Type B pancreatic cell (in vitro differentiated cells): Measurements from ENCODE around the gene APOA4. TPM values are rescaled to one million over a fixed set of nuclear protein-coding genes. Genes with fewer than 3 reads are reported as not detected.

ENCODE experiments used
- DNase-seq: peaks from one replicate; pipeline ENCODE4 v3.0.0; 2021; ENCODE audit warnings: mixed read lengths; ENCODE audit not compliant: unreplicated experiment; ENCODE audit errors: extremely low spot score
- H3K27ac Mint-ChIP-seq: 2 replicates; pipeline ENCODE4 v1.8.0; 2021; ENCODE audit warnings: mild to moderate bottlenecking, mixed read lengths
- H3K27me3 Mint-ChIP-seq: 2 replicates; pipeline ENCODE4 v1.8.0; 2021; ENCODE audit warnings: mixed read lengths
- H3K36me3 Mint-ChIP-seq: 2 replicates; pipeline ENCODE4 v1.8.0; 2021; ENCODE audit warnings: mixed read lengths
- H3K4me1 Mint-ChIP-seq: one replicate; pipeline ENCODE4 v1.8.0; 2021; ENCODE audit warnings: mixed read lengths; ENCODE audit not compliant: unreplicated experiment
- H3K4me3 Mint-ChIP-seq: 2 replicates; pipeline ENCODE4 v1.8.0; 2021; ENCODE audit warnings: mild to moderate bottlenecking, mixed read lengths
- H3K9me3 Mint-ChIP-seq: 2 replicates; pipeline ENCODE4 v1.8.0; 2021; ENCODE audit warnings: mixed read lengths
- total RNA-seq: library from RNA; stranded (reverse); gene quantifications from 2 replicates; pipeline ENCODE4 v1.2.1, GENCODE V29; 2021; ENCODE audit warnings: low replicate concordance
- TF ChIP-seq, protein P1 (sequence below): fragments of 200-600 bp; sonication (generic); conservative IDR thresholded peaks from 2 replicates; pipeline ENCODE4 v1.5.0; 2021; ENCODE audit warnings: antibody characterized with exemption, mild to moderate bottlenecking

The APOA4 gene
- total RNA-seq, 1 donor from 2014 or later: 21.7 TPM

DNA sequence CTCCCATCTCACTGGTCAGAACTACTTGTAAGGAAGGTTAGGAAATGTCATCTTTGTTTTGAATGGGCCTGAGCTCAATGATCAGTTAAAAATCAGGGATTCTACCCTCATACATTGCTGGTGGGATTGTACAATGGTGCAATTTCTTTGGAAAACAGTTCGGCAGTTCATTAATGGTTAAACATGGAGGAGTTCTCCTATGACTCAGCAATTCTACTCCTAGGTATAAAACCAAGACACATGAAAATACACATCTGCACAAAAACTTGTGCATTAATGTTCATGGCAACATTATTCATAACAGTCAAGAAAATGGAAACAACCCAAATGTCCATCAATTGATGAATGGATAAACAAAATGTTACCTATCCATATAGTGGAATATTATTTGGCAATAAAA, 26.6 kb downstream of the APOA4 start:
- TF ChIP-seq, protein P1, sequence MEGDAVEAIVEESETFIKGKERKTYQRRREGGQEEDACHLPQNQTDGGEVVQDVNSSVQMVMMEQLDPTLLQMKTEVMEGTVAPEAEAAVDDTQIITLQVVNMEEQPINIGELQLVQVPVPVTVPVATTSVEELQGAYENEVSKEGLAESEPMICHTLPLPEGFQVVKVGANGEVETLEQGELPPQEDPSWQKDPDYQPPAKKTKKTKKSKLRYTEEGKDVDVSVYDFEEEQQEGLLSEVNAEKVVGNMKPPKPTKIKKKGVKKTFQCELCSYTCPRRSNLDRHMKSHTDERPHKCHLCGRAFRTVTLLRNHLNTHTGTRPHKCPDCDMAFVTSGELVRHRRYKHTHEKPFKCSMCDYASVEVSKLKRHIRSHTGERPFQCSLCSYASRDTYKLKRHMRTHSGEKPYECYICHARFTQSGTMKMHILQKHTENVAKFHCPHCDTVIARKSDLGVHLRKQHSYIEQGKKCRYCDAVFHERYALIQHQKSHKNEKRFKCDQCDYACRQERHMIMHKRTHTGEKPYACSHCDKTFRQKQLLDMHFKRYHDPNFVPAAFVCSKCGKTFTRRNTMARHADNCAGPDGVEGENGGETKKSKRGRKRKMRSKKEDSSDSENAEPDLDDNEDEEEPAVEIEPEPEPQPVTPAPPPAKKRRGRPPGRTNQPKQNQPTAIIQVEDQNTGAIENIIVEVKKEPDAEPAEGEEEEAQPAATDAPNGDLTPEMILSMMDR: no peak
- DNase-seq: no peak
- Mint-ChIP-seq H3K4me1 (peaks cover 4% of the 10 kb centered on the region), H3K27ac (no peak overlapping the region), H3K27me3 (peaks cover 2% of the 10 kb centered on the region), H3K4me3 (no peak overlapping the region), H3K36me3 (no peaks in the 10 kb centered on the region), H3K9me3 (no peaks in the 10 kb centered on the region)

DNA sequence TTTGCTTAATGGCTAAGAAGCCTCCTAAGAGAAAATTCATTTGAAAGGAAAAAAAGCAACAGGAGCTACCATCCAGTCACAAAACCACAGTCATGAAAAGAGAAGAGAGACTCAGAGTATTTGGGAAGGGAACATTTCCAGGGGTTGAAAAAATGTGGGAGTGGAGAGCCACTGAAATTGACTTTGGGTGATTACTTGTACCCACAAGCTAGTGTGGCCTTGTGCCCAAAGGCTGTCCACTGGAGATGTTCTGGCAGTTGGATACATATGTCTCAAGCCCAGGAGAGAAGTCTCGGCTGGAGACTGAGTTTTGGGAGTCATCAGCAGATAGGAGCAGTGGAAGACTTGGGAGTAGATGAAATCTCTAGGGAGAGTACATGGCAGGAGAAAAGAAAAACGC, 28.3 kb downstream of the APOA4 start:
- TF ChIP-seq, protein P1: no peak
- peaks cover 3% of the 10 kb centered on the region for H3K27me3 Mint-ChIP-seq
- no peak overlapping the region for H3K27ac Mint-ChIP-seq
- H3K4me3 Mint-ChIP-seq: no peak overlapping the region
- no peaks in the 10 kb centered on the region for H3K36me3 Mint-ChIP-seq
- no peak for DNase-seq
- H3K4me1 Mint-ChIP-seq: peaks cover 4% of the 10 kb centered on the region
- no peaks in the 10 kb centered on the region for H3K9me3 Mint-ChIP-seq

DNA sequence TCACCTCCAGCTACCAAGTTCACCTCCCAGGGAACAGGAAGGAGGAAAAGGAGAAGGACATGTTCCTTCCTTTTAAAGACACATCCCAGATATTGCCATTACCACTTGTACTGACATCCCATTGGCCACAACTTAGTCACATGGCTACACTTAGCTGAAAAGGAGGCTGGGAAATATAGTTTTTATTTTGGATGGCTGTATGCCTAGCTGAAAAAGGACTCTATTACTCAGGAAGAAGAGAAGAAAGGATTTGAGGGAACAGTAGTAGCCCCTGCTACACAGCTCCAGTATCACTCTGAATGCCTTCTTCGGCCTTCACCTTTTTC, 29.4 kb downstream of the APOA4 start:
- H3K36me3 Mint-ChIP-seq: no peaks in the 10 kb centered on the region
- no peak overlapping the region for H3K27ac Mint-ChIP-seq
- H3K4me1 Mint-ChIP-seq: peaks cover 4% of the 10 kb centered on the region
- no peak for DNase-seq
- H3K9me3 Mint-ChIP-seq: no peaks in the 10 kb centered on the region
- TF ChIP-seq, protein P1: no peak
- H3K4me3 Mint-ChIP-seq: no peak overlapping the region
- H3K27me3 Mint-ChIP-seq: peaks cover 3% of the 10 kb centered on the region

DNA sequence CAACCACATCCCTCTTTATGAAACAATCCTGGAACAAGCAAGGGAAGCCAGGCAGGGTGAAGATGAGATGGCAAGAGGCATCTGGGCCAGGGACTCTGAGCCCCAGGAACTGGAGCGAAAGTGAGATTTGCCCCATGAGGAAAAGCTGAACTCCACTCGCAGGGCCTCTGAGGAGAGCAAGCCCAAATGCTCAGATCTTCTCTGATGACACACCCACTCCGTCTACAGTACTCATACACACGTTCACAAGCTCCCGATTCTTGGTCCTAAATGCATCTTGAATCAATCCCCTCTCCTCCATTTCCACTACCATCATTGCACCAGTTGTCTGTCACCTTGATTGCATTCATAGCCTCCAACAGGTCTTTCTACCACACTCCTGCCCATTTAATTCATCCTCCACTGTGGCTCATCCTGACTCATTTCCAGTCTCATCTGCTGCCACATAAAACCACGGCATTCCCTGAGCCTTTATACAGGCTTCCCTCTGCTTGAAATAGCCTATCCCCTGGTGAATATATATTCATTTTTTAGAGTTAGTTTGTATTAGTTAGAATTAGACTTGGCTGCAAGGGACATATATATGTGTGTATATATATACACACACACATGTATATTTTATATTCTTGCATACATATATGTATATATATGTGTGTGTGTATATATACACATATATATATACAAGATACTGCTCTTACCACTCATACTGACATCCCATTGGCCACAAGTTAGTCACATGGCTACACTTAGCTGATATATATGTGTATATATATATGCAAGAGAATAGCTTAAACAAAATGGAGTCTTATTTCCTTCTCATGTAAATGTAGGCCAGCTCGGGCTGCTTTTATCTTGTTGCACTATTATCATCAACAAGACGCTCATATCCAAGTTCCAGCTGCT, 30.0 kb downstream of the APOA4 start:
- no peaks in the 10 kb centered on the region for H3K36me3 Mint-ChIP-seq
- peaks cover 3% of the 10 kb centered on the region for H3K27me3 Mint-ChIP-seq
- no peak for DNase-seq
- H3K9me3 Mint-ChIP-seq: no peaks in the 10 kb centered on the region
- H3K4me3 Mint-ChIP-seq: no peak overlapping the region
- TF ChIP-seq, protein P1: no peak
- H3K27ac Mint-ChIP-seq: no peak overlapping the region
- H3K4me1 Mint-ChIP-seq: peaks cover 10% of the 10 kb centered on the region

DNA sequence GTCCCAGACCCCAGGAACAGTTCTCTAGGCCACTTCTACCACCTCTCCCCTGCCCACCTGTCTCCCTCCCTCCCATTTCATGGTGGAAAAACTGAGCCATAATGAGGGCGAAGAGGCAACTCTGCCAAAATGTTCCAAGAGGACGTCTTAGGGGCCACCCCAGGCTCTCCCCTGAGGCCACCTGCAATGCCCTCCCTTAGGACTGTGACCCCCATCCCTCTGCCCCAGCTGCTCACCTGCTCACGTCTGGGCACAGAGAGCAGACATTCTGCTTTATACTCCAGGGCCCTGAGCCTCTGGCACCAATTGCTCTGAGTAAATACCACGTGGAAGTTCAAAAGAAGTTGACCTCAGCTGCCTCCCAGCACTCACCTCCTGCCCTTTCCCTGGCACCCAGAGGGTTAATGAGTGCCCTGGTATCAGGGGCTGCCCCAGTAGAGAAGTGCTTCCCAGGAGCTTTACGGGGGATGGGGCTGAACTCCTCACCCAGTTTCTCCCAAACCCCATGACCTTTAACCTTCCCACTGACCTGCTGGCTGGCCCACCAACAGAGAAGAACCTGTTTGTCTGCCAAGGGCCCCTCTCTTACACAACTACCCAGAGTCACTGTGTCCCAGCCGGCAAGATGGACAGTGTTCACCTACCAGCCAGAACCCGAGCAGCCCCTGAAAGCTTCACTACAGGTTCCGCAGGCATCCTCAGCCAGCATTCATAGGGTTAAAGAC, 30.8 kb downstream of the APOA4 start:
- Mint-ChIP-seq H3K36me3 (no peaks in the 10 kb centered on the region), H3K4me1 (peaks cover 14% of the 10 kb centered on the region), H3K27me3 (peaks cover 3% of the 10 kb centered on the region), H3K9me3 (no peaks in the 10 kb centered on the region), H3K27ac (no peak overlapping the region), H3K4me3 (no peak overlapping the region)
- no peak for DNase-seq
- TF ChIP-seq, protein P1: no peak
